ENCODE measurements around the gene SRXN1.

DNA sequence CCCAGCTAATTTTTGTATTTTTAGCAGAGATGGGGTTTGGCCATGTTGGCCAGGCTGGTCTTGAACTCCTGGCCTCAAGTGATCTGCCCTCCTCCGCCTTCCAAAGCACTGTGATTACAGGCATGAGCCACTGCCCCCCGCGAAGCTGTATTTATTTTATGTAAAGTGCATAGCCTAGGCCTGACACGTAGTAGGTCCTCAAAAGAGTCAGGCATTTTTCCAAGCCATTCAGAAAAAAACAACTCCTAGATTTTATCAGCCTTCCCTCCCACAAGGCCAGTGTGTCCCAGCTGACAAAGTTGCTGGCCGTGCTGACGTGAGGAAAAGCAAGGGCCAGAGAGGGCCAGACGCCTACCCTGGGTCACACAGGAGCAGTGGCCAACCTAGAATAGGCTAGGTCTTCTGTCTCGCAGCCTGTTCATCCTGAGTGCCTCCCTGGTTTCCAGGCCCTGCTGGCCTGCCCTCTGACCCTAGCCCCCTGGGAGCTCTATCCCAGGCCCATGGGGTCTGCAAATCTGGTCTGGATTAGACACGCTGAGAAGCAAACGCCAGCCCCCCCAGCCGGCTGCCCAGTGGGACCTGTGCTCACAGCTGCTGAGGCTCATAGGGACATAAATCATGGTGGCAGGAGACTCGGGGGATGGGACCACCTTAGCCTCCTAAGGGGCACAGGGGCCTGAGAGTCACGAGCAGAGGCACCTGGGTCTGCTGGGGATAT is 54.7 kb downstream of the SRXN1 start:
- TF ChIP-seq POLR2AphosphoS5 (IDR thresholded peaks at IDR 0.05; ENCODE audit: low read depth) (no peak), SPI1 (IDR thresholded peaks at IDR 0.05; ENCODE audit: borderline replicate concordance, low read depth) (no peak), GABPA (IDR thresholded peaks at IDR 0.05; ENCODE audit: low read depth) (no peak)
- TF ChIP-seq, protein P1, sequence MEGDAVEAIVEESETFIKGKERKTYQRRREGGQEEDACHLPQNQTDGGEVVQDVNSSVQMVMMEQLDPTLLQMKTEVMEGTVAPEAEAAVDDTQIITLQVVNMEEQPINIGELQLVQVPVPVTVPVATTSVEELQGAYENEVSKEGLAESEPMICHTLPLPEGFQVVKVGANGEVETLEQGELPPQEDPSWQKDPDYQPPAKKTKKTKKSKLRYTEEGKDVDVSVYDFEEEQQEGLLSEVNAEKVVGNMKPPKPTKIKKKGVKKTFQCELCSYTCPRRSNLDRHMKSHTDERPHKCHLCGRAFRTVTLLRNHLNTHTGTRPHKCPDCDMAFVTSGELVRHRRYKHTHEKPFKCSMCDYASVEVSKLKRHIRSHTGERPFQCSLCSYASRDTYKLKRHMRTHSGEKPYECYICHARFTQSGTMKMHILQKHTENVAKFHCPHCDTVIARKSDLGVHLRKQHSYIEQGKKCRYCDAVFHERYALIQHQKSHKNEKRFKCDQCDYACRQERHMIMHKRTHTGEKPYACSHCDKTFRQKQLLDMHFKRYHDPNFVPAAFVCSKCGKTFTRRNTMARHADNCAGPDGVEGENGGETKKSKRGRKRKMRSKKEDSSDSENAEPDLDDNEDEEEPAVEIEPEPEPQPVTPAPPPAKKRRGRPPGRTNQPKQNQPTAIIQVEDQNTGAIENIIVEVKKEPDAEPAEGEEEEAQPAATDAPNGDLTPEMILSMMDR (IDR thresholded peaks at IDR 0.05; ENCODE audit: insufficient read depth, low read length) = no peak
- TF ChIP-seq, protein P2, sequence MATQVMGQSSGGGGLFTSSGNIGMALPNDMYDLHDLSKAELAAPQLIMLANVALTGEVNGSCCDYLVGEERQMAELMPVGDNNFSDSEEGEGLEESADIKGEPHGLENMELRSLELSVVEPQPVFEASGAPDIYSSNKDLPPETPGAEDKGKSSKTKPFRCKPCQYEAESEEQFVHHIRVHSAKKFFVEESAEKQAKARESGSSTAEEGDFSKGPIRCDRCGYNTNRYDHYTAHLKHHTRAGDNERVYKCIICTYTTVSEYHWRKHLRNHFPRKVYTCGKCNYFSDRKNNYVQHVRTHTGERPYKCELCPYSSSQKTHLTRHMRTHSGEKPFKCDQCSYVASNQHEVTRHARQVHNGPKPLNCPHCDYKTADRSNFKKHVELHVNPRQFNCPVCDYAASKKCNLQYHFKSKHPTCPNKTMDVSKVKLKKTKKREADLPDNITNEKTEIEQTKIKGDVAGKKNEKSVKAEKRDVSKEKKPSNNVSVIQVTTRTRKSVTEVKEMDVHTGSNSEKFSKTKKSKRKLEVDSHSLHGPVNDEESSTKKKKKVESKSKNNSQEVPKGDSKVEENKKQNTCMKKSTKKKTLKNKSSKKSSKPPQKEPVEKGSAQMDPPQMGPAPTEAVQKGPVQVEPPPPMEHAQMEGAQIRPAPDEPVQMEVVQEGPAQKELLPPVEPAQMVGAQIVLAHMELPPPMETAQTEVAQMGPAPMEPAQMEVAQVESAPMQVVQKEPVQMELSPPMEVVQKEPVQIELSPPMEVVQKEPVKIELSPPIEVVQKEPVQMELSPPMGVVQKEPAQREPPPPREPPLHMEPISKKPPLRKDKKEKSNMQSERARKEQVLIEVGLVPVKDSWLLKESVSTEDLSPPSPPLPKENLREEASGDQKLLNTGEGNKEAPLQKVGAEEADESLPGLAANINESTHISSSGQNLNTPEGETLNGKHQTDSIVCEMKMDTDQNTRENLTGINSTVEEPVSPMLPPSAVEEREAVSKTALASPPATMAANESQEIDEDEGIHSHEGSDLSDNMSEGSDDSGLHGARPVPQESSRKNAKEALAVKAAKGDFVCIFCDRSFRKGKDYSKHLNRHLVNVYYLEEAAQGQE (IDR thresholded peaks at IDR 0.05; ENCODE audit: insufficient replicate concordance, low read depth) = no peak
